NCI-H1105 (cell line): ENCODE results near the gene HTRA2.

ENCODE experiments used
- DNase-seq: peaks from one replicate; lab custom pipeline; 2025; lab: John Stamatoyannopoulos, UW

Gene HTRA2

GRCh38 chr2:74542978-74543377 lies 13.2 kb downstream of the HTRA2 start:
- no peak for DNase-seq

- no peak for DNase-seq
These were observed 14.9 kb downstream of the HTRA2 start for GRCh38 chr2:74544634-74545033.

GRCh38 chr2:74546004-74546403 lies 16.3 kb downstream of the HTRA2 start:
- no peak for DNase-seq

- DNase-seq: peak; percentile 54
These were observed 18.7 kb downstream of the HTRA2 start for GRCh38 chr2:74548285-74548899.

GRCh38 chr2:74548900-74549826 lies 19.4 kb downstream of the HTRA2 start:
- peak; percentile 45 for DNase-seq

GRCh38 chr2:74550231-74550630 lies 20.5 kb downstream of the HTRA2 start:
- DNase-seq: no peak

GRCh38 chr2:74551530-74551929 lies 21.8 kb downstream of the HTRA2 start:
- no peak for DNase-seq

GRCh38 chr2:74551942-74552913 lies 22.5 kb downstream of the HTRA2 start:
- DNase-seq: no peak

- DNase-seq: no peak
These were observed 23.4 kb downstream of the HTRA2 start for GRCh38 chr2:74552914-74553811.

GRCh38 chr2:74553892-74554819 lies 24.4 kb downstream of the HTRA2 start, which contains the start of the genes DOK1 and LOXL3:
Gene DOK1, plus strand, starts transcription at chr2:74554720. Its CDS starts 35 bp downstream, at chr2:74554755.
Gene LOXL3, minus strand, starts transcription at chr2:74553942. Its CDS starts 1,308 bp downstream, at chr2:74552634.
- DNase-seq: peak; percentile 49

- no peak for DNase-seq
These were observed 25.2 kb downstream of the HTRA2 start for GRCh38 chr2:74554820-74555531.

GRCh38 chr2:74555610-74556103 lies 25.9 kb downstream of the HTRA2 start:
- no peak for DNase-seq

- DNase-seq: no peak
These were observed 26.4 kb downstream of the HTRA2 start for GRCh38 chr2:74556159-74556558.

- no peak for DNase-seq
These were observed 27.2 kb downstream of the HTRA2 start for GRCh38 chr2:74556831-74557370.

GRCh38 chr2:74558284-74559230 lies 28.8 kb downstream of the HTRA2 start:
- DNase-seq: no peak

- DNase-seq: no peak
These were observed 30.2 kb downstream of the HTRA2 start for GRCh38 chr2:74559912-74560311.

- DNase-seq: no peak
These were observed 30.9 kb downstream of the HTRA2 start for GRCh38 chr2:74560591-74560990.
